Fibroblast of pulmonary artery (primary cell): ENCODE data around the gene SLC17A7.
"Not testable (repeated sequence)": the region's sequence is repeated elsewhere in the genome, so short reads cannot be mapped to it uniquely, and the experiment has no call there.

ENCODE experiments used
- DNase-seq: peaks from one replicate; pipeline ENCODE4 v3.0.0-alpha.2; 2010; ENCODE audit warnings: low read depth
- H3K4me3 ChIP-seq: replicated peaks from 2 replicates; pipeline ENCODE4 v1.5.1; 2011; ENCODE audit warnings: low read depth, mild to moderate bottlenecking, control low read depth, low read length, moderate library complexity
- TF ChIP-seq, protein P1 (sequence below): IDR thresholded peaks from 2 replicates; pipeline ENCODE4 v1.5.1; 2011; ENCODE audit warnings: mild to moderate bottlenecking, control low read depth, low read length, inconsistent platforms; ENCODE audit errors: missing control alignments

Gene SLC17A7

DNA sequence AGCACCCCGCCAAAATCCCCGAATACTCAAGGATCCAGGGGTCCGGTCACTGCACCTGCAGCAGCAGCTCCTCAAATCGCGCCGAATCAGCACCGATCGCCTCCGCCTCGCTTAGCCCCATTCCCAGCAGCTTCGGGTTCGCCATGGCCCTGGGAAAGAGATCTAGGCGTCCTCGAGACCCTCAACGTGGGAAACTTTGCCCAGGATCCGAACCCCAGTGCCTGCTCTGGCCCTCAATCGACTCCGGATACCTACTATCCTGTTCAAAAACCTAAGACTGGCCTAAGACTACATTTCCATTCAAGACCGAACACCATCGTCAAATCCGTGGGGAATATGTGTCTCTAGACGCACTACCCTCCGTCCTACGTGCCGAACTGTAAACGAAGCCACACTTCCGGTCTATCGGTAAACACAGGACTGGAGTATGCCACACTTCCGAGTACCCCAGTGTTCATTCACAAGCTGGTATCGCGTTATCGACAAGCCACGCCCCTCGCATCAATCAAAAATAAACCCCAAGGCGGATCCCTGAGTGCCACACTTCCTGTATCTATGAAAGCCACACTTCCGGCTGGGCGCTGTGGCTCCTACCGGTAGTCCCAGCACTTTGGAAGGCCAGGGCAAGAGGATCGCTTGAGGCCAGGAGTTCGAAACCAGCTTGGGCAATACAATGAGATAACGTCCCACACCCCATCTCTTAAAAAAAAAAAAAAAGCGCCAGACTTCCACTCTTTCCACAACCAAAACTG, 10.3 kb upstream of the SLC17A7 start, which contains the start of gene PIH1D1:
Gene PIH1D1, minus strand, starts transcription at position 385 of the 752 bp plus-strand sequence. Its CDS starts 240 bp downstream, at position 145.
- TF ChIP-seq, protein P1, sequence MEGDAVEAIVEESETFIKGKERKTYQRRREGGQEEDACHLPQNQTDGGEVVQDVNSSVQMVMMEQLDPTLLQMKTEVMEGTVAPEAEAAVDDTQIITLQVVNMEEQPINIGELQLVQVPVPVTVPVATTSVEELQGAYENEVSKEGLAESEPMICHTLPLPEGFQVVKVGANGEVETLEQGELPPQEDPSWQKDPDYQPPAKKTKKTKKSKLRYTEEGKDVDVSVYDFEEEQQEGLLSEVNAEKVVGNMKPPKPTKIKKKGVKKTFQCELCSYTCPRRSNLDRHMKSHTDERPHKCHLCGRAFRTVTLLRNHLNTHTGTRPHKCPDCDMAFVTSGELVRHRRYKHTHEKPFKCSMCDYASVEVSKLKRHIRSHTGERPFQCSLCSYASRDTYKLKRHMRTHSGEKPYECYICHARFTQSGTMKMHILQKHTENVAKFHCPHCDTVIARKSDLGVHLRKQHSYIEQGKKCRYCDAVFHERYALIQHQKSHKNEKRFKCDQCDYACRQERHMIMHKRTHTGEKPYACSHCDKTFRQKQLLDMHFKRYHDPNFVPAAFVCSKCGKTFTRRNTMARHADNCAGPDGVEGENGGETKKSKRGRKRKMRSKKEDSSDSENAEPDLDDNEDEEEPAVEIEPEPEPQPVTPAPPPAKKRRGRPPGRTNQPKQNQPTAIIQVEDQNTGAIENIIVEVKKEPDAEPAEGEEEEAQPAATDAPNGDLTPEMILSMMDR: peak; percentile 18
- H3K4me3 ChIP-seq: peak within 1 kb of the TSS; percentile 96
- peak; percentile 100 for DNase-seq

DNA sequence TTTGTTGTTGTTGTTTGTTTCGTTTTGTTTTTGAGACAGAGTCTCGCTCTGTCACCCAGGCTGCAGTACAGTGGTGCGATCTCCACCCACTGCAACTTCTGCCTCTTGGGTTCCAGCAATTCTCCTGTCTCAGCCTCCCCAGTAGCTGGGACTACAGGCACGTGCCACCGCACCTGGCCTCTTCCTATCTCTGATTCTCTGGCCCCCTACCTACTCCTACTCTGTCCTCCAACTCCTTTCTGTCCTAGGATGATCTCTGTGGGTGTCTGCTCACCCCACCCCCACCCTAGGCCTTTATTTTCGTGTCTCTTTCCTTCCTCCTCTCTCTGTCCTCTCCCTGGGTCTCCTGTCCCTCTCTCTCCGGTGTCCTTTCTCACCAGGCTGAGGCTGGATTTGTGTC, 9.1 kb upstream of the SLC17A7 start:
- no peak for DNase-seq
- H3K4me3 ChIP-seq: peak overlapping the region; percentile 96
- TF ChIP-seq, protein P1: no peak

DNA sequence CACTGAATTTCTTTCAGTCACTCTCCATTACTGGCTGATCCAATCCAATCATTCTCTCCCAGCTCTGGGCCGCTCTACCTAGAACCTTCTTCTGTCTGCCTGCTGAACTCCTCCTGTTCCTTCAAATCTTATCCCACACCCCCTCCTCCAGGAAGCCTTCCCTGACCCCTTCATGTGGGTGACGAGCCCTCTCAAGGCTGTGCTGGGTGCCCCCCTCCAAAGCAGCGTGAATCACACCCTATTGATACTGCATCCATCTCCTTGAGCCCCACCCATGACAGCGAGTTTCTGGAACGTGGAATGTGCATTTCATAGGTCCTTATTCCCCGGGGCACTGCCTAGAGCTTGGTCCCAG, 7.1 kb upstream of the SLC17A7 start:
- no peak overlapping the region for H3K4me3 ChIP-seq
- TF ChIP-seq, protein P1: no peak
- no peak for DNase-seq

DNA sequence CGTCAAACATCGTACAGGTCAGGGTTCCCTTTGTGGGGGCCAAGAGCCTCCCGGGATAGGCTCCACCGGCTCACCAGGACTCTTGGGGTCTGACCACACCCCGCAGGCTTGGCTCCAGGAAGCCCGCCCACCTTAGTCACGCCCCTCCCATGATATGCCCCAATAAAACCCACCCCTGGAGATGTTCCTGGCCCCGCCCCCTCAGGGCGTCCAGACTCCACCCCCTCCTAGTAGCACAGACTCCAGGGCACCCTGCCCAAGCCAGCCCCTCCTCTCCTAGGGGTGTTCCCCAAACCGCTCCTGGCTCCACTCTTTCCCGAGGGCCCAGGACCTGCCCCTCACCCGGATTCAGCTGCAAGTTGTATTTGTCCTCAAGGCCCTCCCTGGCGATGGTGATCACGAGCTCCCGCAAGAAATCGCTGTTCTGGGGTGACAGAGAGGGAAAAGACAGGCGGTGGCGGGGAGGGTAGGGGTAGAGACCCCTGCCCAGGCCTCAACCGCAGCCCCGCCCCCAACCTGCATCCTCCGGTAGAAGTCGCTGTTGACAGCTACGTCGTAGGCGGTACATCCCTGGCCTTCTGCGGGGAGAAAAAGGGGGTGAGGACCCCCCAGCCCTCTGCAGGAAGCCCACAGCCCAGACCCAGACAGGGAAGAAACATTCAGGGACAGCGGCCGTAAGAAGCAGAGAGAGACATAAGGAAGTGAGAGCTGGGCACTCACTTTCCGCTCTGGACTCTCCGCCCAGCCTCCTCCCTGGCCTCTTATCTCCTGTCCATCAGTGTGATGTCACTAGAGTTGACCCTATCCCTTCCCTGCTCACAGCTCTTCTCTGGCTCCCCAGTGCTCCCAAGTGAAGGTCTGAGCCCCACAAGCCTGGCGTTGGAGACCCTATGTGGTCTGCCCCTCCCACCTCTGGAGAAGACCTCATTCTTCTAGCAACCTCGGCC, 6.4 kb upstream of the SLC17A7 start:
- no peak overlapping the region for H3K4me3 ChIP-seq
- peak; percentile 21 for DNase-seq
- TF ChIP-seq, protein P1: no peak

DNA sequence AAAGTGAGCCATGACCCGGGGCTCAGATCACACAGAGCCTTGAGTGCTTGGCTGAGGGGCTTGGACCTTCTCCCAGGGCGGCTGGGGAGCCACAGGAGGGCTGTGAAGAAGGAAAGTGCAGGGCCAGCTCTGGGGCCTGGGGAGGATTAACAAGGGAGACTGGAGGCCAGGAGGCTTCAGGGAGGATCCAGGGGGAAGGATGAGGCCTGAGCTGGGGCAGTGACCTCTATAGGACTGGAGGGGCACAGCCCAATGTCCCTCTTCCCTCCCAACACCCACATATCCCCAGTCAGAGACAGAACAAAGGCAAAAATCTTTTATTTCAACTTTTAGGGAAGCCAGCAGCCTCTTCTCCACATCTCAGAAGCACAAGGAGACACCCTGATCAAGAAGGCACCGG, 4.7 kb upstream of the SLC17A7 start:
- no peak overlapping the region for H3K4me3 ChIP-seq
- no peak for DNase-seq
- TF ChIP-seq, protein P1: no peak

DNA sequence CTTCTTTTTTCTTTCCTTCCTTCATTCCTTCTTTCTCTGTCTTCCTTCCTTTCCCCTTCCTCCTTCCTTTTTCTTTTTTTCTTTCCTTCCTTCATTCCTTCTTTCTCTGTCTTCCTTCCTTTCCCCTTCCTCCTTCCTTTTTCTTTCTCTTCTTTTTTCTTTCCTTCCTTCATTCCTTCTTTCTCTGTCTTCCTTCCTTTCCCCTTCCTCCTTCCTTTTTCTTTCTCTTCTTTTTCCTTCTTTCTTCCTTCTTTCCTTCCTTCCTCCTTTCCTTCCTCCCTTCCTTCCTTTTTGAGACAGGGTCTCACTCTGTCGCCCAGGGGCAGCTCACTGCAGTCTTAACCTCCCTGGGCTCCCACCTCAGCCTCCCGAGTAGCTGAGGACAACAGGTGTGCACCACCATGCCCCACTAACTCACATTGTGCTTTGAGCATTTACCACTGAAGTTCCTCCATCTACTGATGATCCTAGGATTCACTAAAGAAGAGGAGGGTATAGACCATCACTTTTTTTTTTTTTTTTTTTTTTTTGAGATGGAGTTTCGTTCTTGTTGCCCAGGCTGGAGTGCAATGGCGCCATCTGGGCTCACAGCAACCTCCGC, 2.9 kb upstream of the SLC17A7 start:
- H3K4me3 ChIP-seq, DNase-seq: not testable (repeated sequence)

DNA sequence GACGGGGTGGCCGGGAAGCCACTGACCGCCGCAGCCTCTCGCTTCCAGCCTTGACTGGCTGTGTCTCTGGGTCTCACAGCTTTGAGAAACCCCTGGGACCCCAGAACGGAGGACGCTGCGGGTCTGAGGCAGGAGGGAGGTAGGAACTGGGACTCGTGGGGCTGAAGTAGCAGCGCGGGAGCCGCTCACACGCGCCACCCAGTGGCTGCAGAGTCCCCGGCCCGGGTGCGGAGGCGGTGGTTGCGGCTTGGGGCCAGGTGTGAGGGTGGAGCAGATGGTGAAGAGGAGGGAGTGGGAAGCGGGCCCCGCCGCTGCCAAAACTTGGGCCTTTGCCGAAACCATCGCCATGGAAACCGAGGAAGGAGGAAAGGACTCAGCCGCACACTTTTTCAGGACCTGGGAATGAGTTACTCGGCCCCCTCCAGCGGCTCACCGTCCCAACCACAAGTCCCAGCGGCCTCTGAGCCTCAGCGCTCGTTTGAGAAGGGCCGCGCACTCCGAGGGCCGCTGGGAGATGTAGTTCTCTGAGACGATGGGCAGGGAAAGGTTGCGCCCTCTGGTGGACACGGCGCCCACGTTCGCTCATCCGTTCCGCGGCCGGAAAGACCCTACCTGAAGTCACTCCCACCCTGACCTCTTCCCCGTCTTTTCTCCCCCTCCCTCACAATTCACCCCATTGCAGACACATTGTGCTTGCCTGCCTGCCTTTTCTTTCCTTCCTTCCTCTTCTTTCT, 2.2 kb upstream of the SLC17A7 start:
- TF ChIP-seq, protein P1: peak; percentile 70
- H3K4me3 ChIP-seq: peak overlapping the region; percentile 66
- DNase-seq: peak; percentile 96
